H9 (cell line): ENCODE results near the gene PPP1R9A. TPM values are rescaled to one million over a fixed set of nuclear protein-coding genes. Genes with fewer than 3 reads are reported as not detected.

Source experiments
- DNase-seq: peaks from one replicate; pipeline ENCODE4 v3.0.0-alpha.2; 2017
- H2AFZ ChIP-seq: one replicate; pipeline ENCODE4 v1.6.1; 2013; ENCODE audit warnings: mild to moderate bottlenecking, low read length, control low read depth, moderate library complexity
- H2AK5ac ChIP-seq: 2 replicates; pipeline ENCODE4 v1.6.1; 2013; ENCODE audit warnings: low read length, control low read depth, mixed read lengths; ENCODE audit not compliant: insufficient read length
- H2BK120ac ChIP-seq: one replicate; pipeline ENCODE4 v1.6.1; 2013; ENCODE audit warnings: low read depth, mild to moderate bottlenecking, low read length, control low read depth, inconsistent platforms; ENCODE audit not compliant: poor library complexity, severe bottlenecking
- H2BK12ac ChIP-seq: 2 replicates; pipeline ENCODE4 v1.6.1; 2013; ENCODE audit warnings: low read length, control low read depth, mixed read lengths, low read depth; ENCODE audit not compliant: insufficient read length
- H2BK15ac ChIP-seq: 2 replicates; pipeline ENCODE4 v1.6.1; 2013; ENCODE audit warnings: low read depth, low read length, control low read depth
- H2BK20ac ChIP-seq: one replicate; pipeline ENCODE4 v1.6.1; 2013; ENCODE audit warnings: low read depth, mild to moderate bottlenecking, low read length, control low read depth, inconsistent platforms; ENCODE audit not compliant: poor library complexity, severe bottlenecking
- H2BK5ac ChIP-seq: 2 replicates; pipeline ENCODE4 v1.6.1; 2013; ENCODE audit warnings: low read length, control low read depth, mixed read lengths; ENCODE audit not compliant: insufficient read length
- H3K14ac ChIP-seq: 2 replicates; pipeline ENCODE4 v1.6.1; 2013; ENCODE audit warnings: low read length, control low read depth; ENCODE audit not compliant: insufficient read depth
- H3K18ac ChIP-seq: 2 replicates; pipeline ENCODE4 v1.6.1; 2013; ENCODE audit warnings: low read depth, mild to moderate bottlenecking, mixed read lengths, low read length, control low read depth; ENCODE audit not compliant: insufficient read length
- H3K23ac ChIP-seq: 2 replicates; pipeline ENCODE4 v1.6.1; 2013; ENCODE audit warnings: low read length, control low read depth, mixed read lengths, low read depth; ENCODE audit not compliant: insufficient read length
- H3K23me2 ChIP-seq: 2 replicates; pipeline ENCODE4 v1.6.1; 2013; ENCODE audit warnings: low read depth, mild to moderate bottlenecking, mixed read lengths, low read length, control low read depth; ENCODE audit not compliant: insufficient read length, poor library complexity, severe bottlenecking
- H3K27ac ChIP-seq: 2 replicates; pipeline ENCODE4 v1.5.1; 2013; ENCODE audit warnings: low read length, control low read depth, mixed read lengths, low read depth; ENCODE audit not compliant: insufficient read length
- H3K27me3 ChIP-seq: 2 replicates; pipeline ENCODE4 v1.6.1; 2013; ENCODE audit warnings: low read length, control low read depth, inconsistent platforms; ENCODE audit not compliant: insufficient read depth
- H3K4ac ChIP-seq: 2 replicates; pipeline ENCODE4 v1.6.1; 2013; ENCODE audit warnings: low read depth, mild to moderate bottlenecking, control low read depth, inconsistent platforms, low read length, moderate library complexity
- H3K4me1 ChIP-seq: 2 replicates; pipeline ENCODE4 v1.6.1; 2013; ENCODE audit warnings: low read length, control low read depth, inconsistent platforms; ENCODE audit not compliant: insufficient read depth
- H3K4me2 ChIP-seq: 2 replicates; pipeline ENCODE4 v1.6.1; 2013; ENCODE audit warnings: low read length, control low read depth, mixed read lengths; ENCODE audit not compliant: insufficient read length, insufficient read depth
- H3K56ac ChIP-seq: 2 replicates; pipeline ENCODE4 v1.6.1; 2013; ENCODE audit warnings: low read depth, mild to moderate bottlenecking, mixed read lengths, low read length, control low read depth; ENCODE audit not compliant: insufficient read length
- H3K79me1 ChIP-seq: 2 replicates; pipeline ENCODE4 v1.6.1; 2013; ENCODE audit warnings: low read depth, mild to moderate bottlenecking, moderate library complexity, low read length, control low read depth, inconsistent platforms; ENCODE audit not compliant: insufficient read depth, poor library complexity, severe bottlenecking
- H3K79me2 ChIP-seq: 2 replicates; pipeline ENCODE4 v1.6.1; 2013; ENCODE audit warnings: low read length, control low read depth, inconsistent platforms; ENCODE audit not compliant: insufficient read depth
- H3K9ac ChIP-seq: 2 replicates; pipeline ENCODE4 v1.6.1; 2013; ENCODE audit warnings: low read length, control low read depth, mixed read lengths; ENCODE audit not compliant: insufficient read length; ENCODE audit errors: extremely low read depth
- H3K9me3 ChIP-seq: one replicate; pipeline ENCODE4 v1.6.1; 2013; ENCODE audit warnings: low read depth, low read length, inconsistent platforms; ENCODE audit not compliant: control insufficient read depth
- H3T11ph ChIP-seq: one replicate; pipeline ENCODE4 v1.6.1; 2013; ENCODE audit warnings: mild to moderate bottlenecking, low read length, control low read depth, inconsistent platforms
- H4K20me1 ChIP-seq: one replicate; pipeline ENCODE4 v1.6.1; 2013; ENCODE audit not compliant: control insufficient read depth, insufficient read length, insufficient read depth
- H4K5ac ChIP-seq: 2 replicates; pipeline ENCODE4 v1.6.1; 2013; ENCODE audit warnings: low read depth, mild to moderate bottlenecking, mixed read lengths, low read length, control low read depth; ENCODE audit not compliant: insufficient read length
- H4K8ac ChIP-seq: replicated peaks from 2 replicates; pipeline ENCODE4 v1.6.1; 2013; ENCODE audit warnings: low read length, control low read depth, mixed read lengths, low read depth; ENCODE audit not compliant: insufficient read length
- H4K91ac ChIP-seq: 2 replicates; pipeline ENCODE4 v1.6.1; 2013; ENCODE audit warnings: low read depth, mild to moderate bottlenecking, moderate library complexity, mixed read lengths, low read length, control low read depth; ENCODE audit not compliant: insufficient read length
- H3K27ac Mint-ChIP-seq, 3 experiments: 2 replicates in 2 of 3; 3 replicates in 1 of 3; pipeline ENCODE4 v1.8.0; 2020 to 2021; ENCODE audit warnings: mixed read lengths in 3 of 3, mild to moderate bottlenecking in 1 of 3, moderate library complexity in 1 of 3
- H3K27me3 Mint-ChIP-seq: 2 replicates; pipeline ENCODE4 v1.8.0; 2021; ENCODE audit warnings: low read depth, mild to moderate bottlenecking, moderate library complexity, mixed read lengths
- H3K36me3 Mint-ChIP-seq, 3 experiments: 2 replicates in 2 of 3; 3 replicates in 1 of 3; pipeline ENCODE4 v1.8.0; 2020 to 2021; ENCODE audit warnings: low read depth in 3 of 3, mixed read lengths in 3 of 3; ENCODE audit not compliant: insufficient read depth in 1 of 3
- H3K4me1 Mint-ChIP-seq, 2 experiments: 2 replicates each; pipeline ENCODE4 v1.8.0; 2020; ENCODE audit warnings: mixed read lengths in 2 of 2
- H3K4me3 Mint-ChIP-seq, 2 experiments: 2 replicates in 1 of 2; 3 replicates in 1 of 2; pipeline ENCODE4 v1.8.0; 2020 to 2021; ENCODE audit warnings: mild to moderate bottlenecking in 2 of 2, mixed read lengths in 2 of 2, moderate library complexity in 1 of 2
- H3K9me3 Mint-ChIP-seq, 2 experiments: 2 replicates in 1 of 2; 3 replicates in 1 of 2; pipeline ENCODE4 v1.8.0; 2020; ENCODE audit warnings: mild to moderate bottlenecking in 2 of 2, mixed read lengths in 2 of 2, moderate library complexity in 1 of 2
- CTCF ChIP-seq: fragments of 200-600 bp; sonication (generic); conservative IDR thresholded peaks from 3 replicates; pipeline ENCODE4 v1.8.0; 2021; ENCODE audit warnings: antibody characterized with exemption, mild to moderate bottlenecking
- WGBS: extraction: QIAGEN DNeasy Blood & Tissue Kit; methylation state at CpG from one replicate; pipeline ENCODE4 v1.1.7; 2013; ENCODE audit warnings: missing lambda C conversion rate, low lambda C conversion rate, mixed read lengths; ENCODE audit not compliant: insufficient read length; ENCODE audit errors: extremely low coverage; 5-methylcytosine and 5-hydroxymethylcytosine counted together
- total RNA-seq: library from RNA; stranded (reverse); gene quantifications from 2 replicates; pipeline ENCODE4 v1.2.1, GENCODE V29; 2021

PPP1R9A gene
- total RNA-seq, 1 experiment from 2014 or later = 17.0 TPM

GRCh38 chr7:95209276-95209675, 301.9 kb downstream of the PPP1R9A start:
- no peak overlapping the region for H3K4me2 ChIP-seq
- H4K5ac ChIP-seq = no peak overlapping the region
- Mint-ChIP-seq H3K9me3 (no peaks in the 10 kb centered on the region; a peak in 2 of 5 replicates), H3K27ac (no peak overlapping the region), H3K4me1 (no peaks in the 10 kb centered on the region), H3K4me3 (no peak overlapping the region), H3K27me3 (no peaks in the 10 kb centered on the region), H3K36me3 (no peaks in the 10 kb centered on the region; a peak in 1 of 7 replicates)
- no peak overlapping the region for H2BK12ac ChIP-seq
- H3K9ac ChIP-seq = no peak overlapping the region
- WGBS = no CpG with 5 or more reads among the region's 2 CpGs
- H2BK120ac ChIP-seq = no peak overlapping the region
- no peaks in the 10 kb centered on the region for H3K23me2 ChIP-seq
- H4K91ac ChIP-seq = no peak overlapping the region
- H3K18ac ChIP-seq = no peak overlapping the region
- no peak overlapping the region for H3K14ac ChIP-seq
- no peak overlapping the region for H3K4ac ChIP-seq
- no peaks in the 10 kb centered on the region for H3K27me3 ChIP-seq
- H2BK15ac ChIP-seq = no peak overlapping the region
- TF ChIP-seq CTCF = no peak
- H3K79me1 ChIP-seq = no peaks in the 10 kb centered on the region
- no peak overlapping the region for H3K27ac ChIP-seq
- no peak overlapping the region for H2BK20ac ChIP-seq
- H4K20me1 ChIP-seq = peaks cover 3% of the 10 kb centered on the region
- H3K23ac ChIP-seq = no peak overlapping the region
- no peak overlapping the region for H4K8ac ChIP-seq
- no peak overlapping the region for H2BK5ac ChIP-seq
- no peaks in the 10 kb centered on the region for H3K9me3 ChIP-seq
- H3T11ph ChIP-seq = no peak overlapping the region
- no peak overlapping the region for H2AK5ac ChIP-seq
- H2AFZ ChIP-seq = no peak overlapping the region
- no peak for DNase-seq
- no peaks in the 10 kb centered on the region for H3K4me1 ChIP-seq
- no peak overlapping the region for H3K56ac ChIP-seq
- H3K79me2 ChIP-seq = no peaks in the 10 kb centered on the region
